Activated CD4-positive, alpha-beta T cell treated with anti-CD3 and anti-CD28 coated beads, Interleukin-2, amount 50 U/mL, for 4 hours (primary cell): ENCODE measurements around the gene ZNF565.
A peak's percentile ranks its signal among the peaks of the same experiment; 100 is the strongest.
"Not testable (repeated sequence)": the region's sequence is repeated elsewhere in the genome, so short reads cannot be mapped to it uniquely, and the experiment has no call there.

Experiments used
- DNase-seq, 2 experiments: peaks; one replicate each; pipeline ENCODE4 v3.0.0-alpha.2; 2020

Gene ZNF565

GRCh38 chr19:36149673-36150406, 64.6 kb downstream of the ZNF565 start:
- no peak for DNase-seq

GRCh38 chr19:36144624-36145023, 69.8 kb downstream of the ZNF565 start:
- DNase-seq = no peak

GRCh38 chr19:36142496-36142895, 72.0 kb downstream of the ZNF565 start:
- no peak for DNase-seq

- DNase-seq = no peak
Measured at GRCh38 chr19:36142046-36142445, 72.4 kb downstream of the ZNF565 start.

DNA sequence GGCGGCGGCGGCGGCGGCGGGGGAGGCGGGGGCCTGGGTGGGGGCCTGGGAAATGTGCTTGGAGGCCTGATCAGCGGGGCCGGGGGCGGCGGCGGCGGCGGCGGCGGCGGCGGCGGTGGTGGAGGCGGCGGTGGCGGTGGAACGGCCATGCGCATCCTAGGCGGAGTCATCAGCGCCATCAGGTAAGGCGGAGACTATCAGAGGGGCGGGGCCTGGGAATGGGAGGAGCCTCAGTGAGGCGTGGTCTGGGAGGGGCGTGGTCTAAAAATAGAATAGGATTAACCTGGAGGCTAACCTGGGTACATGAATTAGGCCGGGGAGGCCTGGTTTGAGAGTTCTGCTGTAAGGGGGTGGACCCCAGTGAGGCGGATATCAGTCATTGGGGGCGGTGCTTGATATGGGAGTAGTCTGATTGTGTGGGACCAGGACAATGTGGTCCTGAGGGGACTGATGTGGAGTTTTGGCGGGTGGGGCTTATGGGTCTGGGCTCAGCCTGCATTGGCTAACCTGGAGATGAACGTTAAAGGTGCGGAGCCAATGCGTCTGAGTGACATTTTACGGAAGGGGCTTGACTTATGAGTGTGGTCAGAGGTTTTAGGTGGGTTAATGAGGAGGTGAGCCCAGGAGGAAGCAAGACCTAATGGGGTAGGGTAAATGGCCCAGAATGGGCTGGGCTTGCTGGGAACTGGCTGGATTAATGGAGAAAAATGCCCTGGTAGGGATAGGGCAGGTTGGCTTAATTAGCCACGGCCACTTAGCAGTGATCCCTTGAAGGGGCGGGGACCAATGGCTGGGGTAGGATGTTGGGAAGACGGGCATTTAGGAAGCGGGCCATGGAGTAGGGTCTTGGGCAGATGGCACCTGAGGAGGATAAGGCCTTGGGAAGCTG, 73.2 kb downstream of the ZNF565 start:
- DNase-seq = peak; percentile 88 to 91

DNA sequence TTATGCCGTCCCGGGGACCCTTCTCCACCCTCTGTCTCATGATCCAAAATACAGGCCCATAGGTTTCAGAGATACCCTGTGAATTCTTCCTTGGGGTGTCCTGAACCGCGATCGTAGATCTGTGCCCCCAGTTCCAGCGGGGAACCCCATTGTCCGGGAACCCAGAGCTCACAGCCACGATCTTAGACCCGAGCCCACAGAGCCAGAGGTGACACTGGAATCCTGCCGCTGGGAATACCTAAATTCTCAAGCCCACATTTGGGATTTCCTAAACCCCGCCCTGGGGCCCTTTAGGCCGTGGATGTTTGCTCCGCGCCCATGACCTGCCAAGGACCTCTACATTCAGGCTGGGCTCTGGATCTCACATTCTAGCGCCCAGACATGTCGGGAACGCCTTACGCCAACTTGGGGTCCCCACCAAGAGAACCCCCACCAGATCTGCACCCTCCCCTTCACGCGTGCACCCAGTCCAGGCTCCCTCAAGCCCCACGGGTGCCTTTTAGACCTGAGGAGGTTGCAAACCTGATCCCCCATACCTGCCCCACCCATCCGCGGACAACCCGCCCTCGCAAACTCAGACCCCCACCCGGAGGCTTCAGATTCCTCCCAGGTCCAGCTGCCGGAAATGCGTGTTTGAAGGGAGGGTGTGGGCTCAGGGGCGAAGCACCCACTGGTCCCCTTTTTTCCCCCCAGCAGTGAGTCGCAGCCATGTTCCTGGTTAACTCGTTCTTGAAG, 74.0 kb downstream of the ZNF565 start:
- DNase-seq = peak; percentile 12 to 13

GRCh38 chr19:36139473-36140303, 74.8 kb downstream of the ZNF565 start, which contains the start of gene CAPNS1:
Gene CAPNS1, plus strand, starts transcription at chr19:36140066. Its CDS starts 946 bp downstream, at chr19:36141012.
- peak; percentile 84 for DNase-seq

DNA sequence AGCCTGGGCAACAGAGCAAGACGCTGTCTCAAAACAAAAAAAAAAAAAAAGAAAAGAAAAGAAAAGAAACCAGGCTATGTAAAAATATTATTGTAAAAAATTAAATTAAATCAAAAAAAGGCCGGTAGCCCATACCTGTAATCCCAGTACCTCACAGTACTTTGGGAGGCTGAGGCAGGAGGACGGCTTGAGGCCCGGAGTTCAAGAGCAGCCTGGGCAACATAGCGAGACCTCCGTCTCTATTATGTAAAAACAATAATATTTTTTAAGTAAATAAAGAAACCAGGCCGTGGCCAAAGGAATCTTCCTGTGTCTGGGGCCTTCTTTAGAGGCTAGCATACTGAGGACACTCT, 75.4 kb downstream of the ZNF565 start:
- no peak for DNase-seq

DNA sequence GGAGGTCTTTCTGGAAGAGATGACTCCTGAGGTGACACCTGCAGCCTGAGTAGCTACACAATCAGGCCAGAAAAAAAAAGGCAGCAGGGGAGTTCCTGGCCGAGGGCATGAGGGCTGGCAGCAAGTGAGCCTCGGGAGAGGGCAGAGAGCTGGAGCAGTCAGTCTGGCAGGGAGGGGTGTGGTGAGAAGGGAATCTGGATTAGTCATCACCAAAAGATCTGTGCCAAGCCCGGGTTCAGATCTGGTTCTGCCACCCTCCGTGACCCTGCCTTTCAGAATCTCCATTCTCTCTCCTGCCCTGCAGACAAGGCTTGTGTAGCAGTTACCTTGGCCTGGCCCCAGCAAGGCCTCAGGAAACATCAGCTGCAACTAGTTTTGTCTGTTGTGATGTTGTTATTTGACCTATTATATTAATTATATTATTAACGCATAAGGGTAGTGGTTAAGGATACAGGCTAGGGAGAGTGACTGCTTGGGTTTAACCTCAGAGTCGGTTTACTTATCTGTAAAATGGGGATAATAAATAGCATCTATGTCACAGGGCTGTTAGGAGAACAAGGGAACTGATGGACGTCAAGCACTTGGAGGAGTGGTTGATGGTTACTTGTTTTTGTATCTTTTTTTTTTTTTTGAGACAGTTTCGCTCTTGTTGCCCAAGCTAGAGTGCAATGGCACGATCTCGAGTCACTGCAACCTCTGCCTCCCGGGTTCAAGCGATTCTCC, 77.3 kb downstream of the ZNF565 start:
- no peak for DNase-seq

DNA sequence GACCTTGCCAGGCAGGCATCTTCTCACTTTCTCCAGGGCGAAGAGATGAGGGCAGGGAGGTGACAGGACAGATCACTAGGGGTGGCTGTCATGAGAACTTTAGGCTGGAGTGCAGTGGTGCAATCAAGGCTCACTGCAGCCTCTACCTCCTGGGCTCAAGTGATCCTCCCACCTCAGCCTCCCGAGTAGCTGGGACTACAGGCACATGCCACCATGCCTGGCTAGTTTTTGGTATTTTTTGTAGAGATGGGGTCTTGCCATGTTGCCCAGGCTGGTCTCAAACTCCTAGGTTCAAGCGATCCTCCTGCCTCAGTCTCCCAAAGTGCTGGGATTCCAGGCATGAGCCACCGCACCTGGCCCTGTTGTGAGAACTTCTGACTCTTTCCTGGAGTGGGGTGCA, 79.6 kb downstream of the ZNF565 start:
- DNase-seq = not testable (repeated sequence)
